HCT116 (cell line): ENCODE data around the gene P2RX6. TPM values are rescaled to one million over a fixed set of nuclear protein-coding genes. Genes with fewer than 3 reads are reported as not detected.

Experiments
- ATAC-seq: fragments of 200-7000 bp; cut with Tn5 transposase; 2 replicates; pipeline ENCODE4 v1.9.1; 2020; ENCODE audit warnings: mild to moderate bottlenecking, moderate library complexity
- BruUV-seq: library from RNA; stranded (reverse); fragments of 400-500 nt; replicated peaks from 2 replicates; lab custom pipeline; 2021; lab: Mats Ljungman, UMichigan
- CTCF ChIA-PET: fragments of 300-600 bp; sonication (Branson Sonifier 250); formaldehyde crosslinking; loops from one replicate; lab custom pipeline; 2021; ENCODE audit warnings: antibody characterized with exemption; lab: Charles Lee
- POLR2A ChIA-PET: fragments of 300-600, 350-600 bp; sonication (Branson Sonifier 250); formaldehyde crosslinking; loops from one replicate; lab custom pipeline; 2021; ENCODE audit warnings: antibody characterized with exemption; lab: Charles Lee
- RAD21 ChIA-PET, 2 experiments: fragments of 300-600 bp; sonication (Branson Sonifier 250); formaldehyde crosslinking; loops; one replicate each; lab custom pipeline; 2023; ENCODE audit warnings: low total read pairs in 2 of 2; ENCODE audit not compliant: uncharacterized antibody in 2 of 2, unreplicated experiment in 2 of 2, low non-redundant PET in 1 of 2; lab: Charles Lee
- DNase-seq: peaks from one replicate; pipeline ENCODE4 v3.0.0-alpha.2; 2010; ENCODE audit warnings: low read depth, low spot score
- H2AFZ ChIP-seq: fragments of 200-600 bp; shearing (Covaris generic), sonication (generic); 2 replicates; pipeline ENCODE4 v1.6.1; 2017; ENCODE audit warnings: low read depth, mixed run types, mixed read lengths, antibody characterized with exemption, low read length; ENCODE audit not compliant: poor library complexity, severe bottlenecking
- H3K27ac ChIP-seq: 2 replicates; pipeline ENCODE4 v1.5.1; 2012; ENCODE audit warnings: low read depth, low read length
- H3K27me3 ChIP-seq: fragments of 200-600 bp; sonication (generic); 2 replicates; pipeline ENCODE4 v1.6.1; 2016; ENCODE audit warnings: mixed run types, low read length, mixed read lengths; ENCODE audit not compliant: insufficient read depth
- H3K36me3 ChIP-seq, 2 experiments: fragments of 200-500 bp in 1 of 2; fragments of 200-600 bp in 1 of 2; sonication (Bioruptor generic) in 1 of 2; sonication (generic) in 1 of 2; 2 replicates each; pipeline versions ENCODE4 v1.5.1 to v1.6.1; 2014 to 2016; ENCODE audit warnings: low read length in 2 of 2, inconsistent platforms in 1 of 2, mixed read lengths in 1 of 2, mixed run types in 1 of 2; ENCODE audit not compliant: insufficient read depth in 2 of 2, control insufficient read depth in 1 of 2
- H3K4me1 ChIP-seq, 2 experiments: fragments of 200-600 bp in 1 of 2; sonication (generic) in 1 of 2; 2 replicates each; pipeline versions ENCODE4 v1.5.1 to v1.6.1; 2012 to 2017; ENCODE audit warnings: low read length in 2 of 2, inconsistent platforms in 1 of 2, mild to moderate bottlenecking in 1 of 2, mixed read lengths in 1 of 2, mixed run types in 1 of 2, moderate library complexity in 1 of 2; ENCODE audit not compliant: insufficient read depth in 2 of 2, control insufficient read depth in 1 of 2
- H3K4me2 ChIP-seq: fragments of 200-600 bp; sonication (generic); 2 replicates; pipeline ENCODE4 v1.6.1; 2017; ENCODE audit warnings: mixed run types, low read length, mixed read lengths
- H3K4me3 ChIP-seq, 2 experiments: fragments of 200-600 bp in 1 of 2; sonication (generic) in 1 of 2; replicated peaks in 1 of 2; 2 replicates each; pipeline ENCODE4 v1.5.1; 2011 to 2016; ENCODE audit warnings: low read length in 2 of 2, control low read depth in 1 of 2, low read depth in 1 of 2, mild to moderate bottlenecking in 1 of 2, mixed read lengths in 1 of 2, mixed run types in 1 of 2
- H3K79me2 ChIP-seq: fragments of 200-600 bp; sonication (generic); 2 replicates; pipeline ENCODE4 v1.6.1; 2017; ENCODE audit warnings: mild to moderate bottlenecking, mixed run types, low read length, moderate library complexity, mixed read lengths; ENCODE audit not compliant: insufficient read depth
- H3K9ac ChIP-seq: fragments of 200-600 bp; sonication (generic); 2 replicates; pipeline ENCODE4 v1.6.1; 2016; ENCODE audit warnings: low read length, mixed read lengths
- H3K9me2 ChIP-seq: fragments of 200-600 bp; sonication (generic), shearing (Covaris generic); 2 replicates; pipeline ENCODE4 v1.6.1; 2017; ENCODE audit warnings: mixed run types, mild to moderate bottlenecking, moderate library complexity; ENCODE audit not compliant: insufficient read depth
- H3K9me3 ChIP-seq, 2 experiments: fragments of 200-500 bp in 1 of 2; fragments of 200-600 bp in 1 of 2; sonication (Bioruptor generic) in 1 of 2; sonication (generic) in 1 of 2; 2 replicates each; pipeline ENCODE4 v1.6.1; 2014 to 2017; ENCODE audit warnings: low read length in 2 of 2, mixed read lengths in 2 of 2, inconsistent platforms in 1 of 2, low read depth in 1 of 2, mild to moderate bottlenecking in 1 of 2, mixed run types in 1 of 2, moderate library complexity in 1 of 2; ENCODE audit not compliant: control insufficient read depth in 1 of 2, insufficient read depth in 1 of 2
- H4K20me1 ChIP-seq: fragments of 200-600 bp; sonication (generic), shearing (Covaris generic); 2 replicates; pipeline ENCODE4 v1.6.1; 2017; ENCODE audit warnings: mixed run types, mild to moderate bottlenecking, moderate library complexity; ENCODE audit not compliant: insufficient read depth
- CBX3 ChIP-seq: IDR thresholded peaks from 2 replicates; pipeline ENCODE4 v1.6.1; 2012; ENCODE audit warnings: low read depth
- CEBPB ChIP-seq: IDR thresholded peaks from 2 replicates; pipeline ENCODE4 v1.6.1; 2012; ENCODE audit warnings: low read depth
- EGR1 ChIP-seq: IDR thresholded peaks from 2 replicates; pipeline ENCODE4 v1.6.1; 2012; ENCODE audit warnings: low read depth
- ELF1 ChIP-seq: IDR thresholded peaks from 2 replicates; pipeline ENCODE4 v1.6.1; 2012; ENCODE audit warnings: low read depth, borderline replicate concordance
- JUND ChIP-seq: IDR thresholded peaks from 2 replicates; pipeline ENCODE4 v1.6.1; 2012
- POLR2A ChIP-seq: IDR thresholded peaks from 2 replicates; pipeline ENCODE4 v1.7.0; 2011; ENCODE audit warnings: borderline replicate concordance; ENCODE audit not compliant: insufficient read depth, insufficient read length; ENCODE audit errors: extremely low read depth
- POLR2AphosphoS5 ChIP-seq: IDR thresholded peaks from 2 replicates; pipeline ENCODE4 v1.6.1; 2011; ENCODE audit warnings: mild to moderate bottlenecking, low read depth, low read length, moderate library complexity
- RAD21 ChIP-seq: IDR thresholded peaks from 2 replicates; pipeline ENCODE4 v1.6.1; 2012; ENCODE audit warnings: low read depth, mild to moderate bottlenecking
- ZNF274 ChIP-seq: fragments of 200-500 bp; sonication (Bioruptor generic); IDR thresholded peaks from 2 replicates; pipeline ENCODE4 v1.6.1; 2014; ENCODE audit warnings: mild to moderate bottlenecking, low read depth, low read length, inconsistent platforms
- intact Hi-C: fragments of 100-400 bp; cut with micrococcal nuclease; formaldehyde crosslinking; loops from 2 replicates; pipeline ENCODE4 v1.10.0; 2022
- total RNA-seq: library from RNA; stranded (reverse); gene quantifications from one replicate; pipeline ENCODE4 v1.2.1, GENCODE V29; 2021; ENCODE audit not compliant: unreplicated experiment
- TF ChIP-seq, protein P1 (sequence below): IDR thresholded peaks from 2 replicates; pipeline ENCODE4 v1.6.1; 2012; ENCODE audit warnings: low read depth
- TF ChIP-seq, protein P2 (sequence below): IDR thresholded peaks from 2 replicates; pipeline ENCODE4 v1.6.1; 2012
- TF ChIP-seq, protein P3 (sequence below): IDR thresholded peaks from 2 replicates; pipeline ENCODE4 v1.6.1; 2012
- TF ChIP-seq, protein P4 (sequence below): IDR thresholded peaks from 2 replicates; pipeline ENCODE4 v1.6.1; 2011; ENCODE audit warnings: mild to moderate bottlenecking, low read length, moderate library complexity; ENCODE audit not compliant: insufficient replicate concordance; ENCODE audit errors: extremely low read depth

P2RX6 gene
- total RNA-seq, 1 experiment from 2014 or later: 0.20 TPM

DNA sequence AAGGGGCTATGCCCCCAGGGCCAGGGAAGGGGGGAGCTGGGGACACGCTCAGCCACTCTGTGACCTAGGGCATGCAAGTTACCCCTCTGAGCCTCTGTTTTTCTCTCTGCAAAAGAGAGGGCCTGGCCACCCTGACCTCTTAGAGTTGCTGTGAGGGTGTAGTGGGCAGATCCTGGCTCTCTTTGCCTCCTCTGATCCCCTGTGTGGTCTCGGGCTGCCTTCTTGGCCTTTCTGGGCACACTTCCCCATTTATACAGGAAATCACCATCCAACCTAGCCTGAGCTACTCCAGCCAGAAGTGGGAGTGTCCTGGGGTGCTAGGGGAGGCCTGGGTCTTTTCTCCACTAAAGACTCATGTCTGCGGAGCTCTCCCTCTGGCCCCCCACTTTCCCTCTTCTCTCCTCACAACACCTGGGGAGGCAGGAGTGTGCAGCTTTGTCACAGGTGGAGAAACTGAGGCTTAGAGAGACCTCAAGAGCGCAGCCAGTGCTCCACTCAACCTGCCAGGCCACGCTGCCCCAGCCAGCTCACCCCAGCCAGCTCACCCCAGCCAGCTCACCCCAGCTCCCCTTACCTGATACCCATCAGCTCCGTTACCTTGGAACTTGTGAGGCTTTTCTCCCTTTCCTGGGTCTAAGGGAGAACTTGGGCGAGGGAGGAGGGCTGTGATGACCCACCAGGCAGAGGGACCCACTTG is 46.5 kb upstream of the P2RX6 start (continued):
- TF ChIP-seq, protein P1, sequence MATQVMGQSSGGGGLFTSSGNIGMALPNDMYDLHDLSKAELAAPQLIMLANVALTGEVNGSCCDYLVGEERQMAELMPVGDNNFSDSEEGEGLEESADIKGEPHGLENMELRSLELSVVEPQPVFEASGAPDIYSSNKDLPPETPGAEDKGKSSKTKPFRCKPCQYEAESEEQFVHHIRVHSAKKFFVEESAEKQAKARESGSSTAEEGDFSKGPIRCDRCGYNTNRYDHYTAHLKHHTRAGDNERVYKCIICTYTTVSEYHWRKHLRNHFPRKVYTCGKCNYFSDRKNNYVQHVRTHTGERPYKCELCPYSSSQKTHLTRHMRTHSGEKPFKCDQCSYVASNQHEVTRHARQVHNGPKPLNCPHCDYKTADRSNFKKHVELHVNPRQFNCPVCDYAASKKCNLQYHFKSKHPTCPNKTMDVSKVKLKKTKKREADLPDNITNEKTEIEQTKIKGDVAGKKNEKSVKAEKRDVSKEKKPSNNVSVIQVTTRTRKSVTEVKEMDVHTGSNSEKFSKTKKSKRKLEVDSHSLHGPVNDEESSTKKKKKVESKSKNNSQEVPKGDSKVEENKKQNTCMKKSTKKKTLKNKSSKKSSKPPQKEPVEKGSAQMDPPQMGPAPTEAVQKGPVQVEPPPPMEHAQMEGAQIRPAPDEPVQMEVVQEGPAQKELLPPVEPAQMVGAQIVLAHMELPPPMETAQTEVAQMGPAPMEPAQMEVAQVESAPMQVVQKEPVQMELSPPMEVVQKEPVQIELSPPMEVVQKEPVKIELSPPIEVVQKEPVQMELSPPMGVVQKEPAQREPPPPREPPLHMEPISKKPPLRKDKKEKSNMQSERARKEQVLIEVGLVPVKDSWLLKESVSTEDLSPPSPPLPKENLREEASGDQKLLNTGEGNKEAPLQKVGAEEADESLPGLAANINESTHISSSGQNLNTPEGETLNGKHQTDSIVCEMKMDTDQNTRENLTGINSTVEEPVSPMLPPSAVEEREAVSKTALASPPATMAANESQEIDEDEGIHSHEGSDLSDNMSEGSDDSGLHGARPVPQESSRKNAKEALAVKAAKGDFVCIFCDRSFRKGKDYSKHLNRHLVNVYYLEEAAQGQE: no peak
- TF ChIP-seq ZNF274 (no peak), ELF1 (no peak), CBX3 (no peak), JUND (no peak)
- TF ChIP-seq, protein P2, sequence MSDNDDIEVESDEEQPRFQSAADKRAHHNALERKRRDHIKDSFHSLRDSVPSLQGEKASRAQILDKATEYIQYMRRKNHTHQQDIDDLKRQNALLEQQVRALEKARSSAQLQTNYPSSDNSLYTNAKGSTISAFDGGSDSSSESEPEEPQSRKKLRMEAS: no peak
- TF ChIP-seq, protein P3, sequence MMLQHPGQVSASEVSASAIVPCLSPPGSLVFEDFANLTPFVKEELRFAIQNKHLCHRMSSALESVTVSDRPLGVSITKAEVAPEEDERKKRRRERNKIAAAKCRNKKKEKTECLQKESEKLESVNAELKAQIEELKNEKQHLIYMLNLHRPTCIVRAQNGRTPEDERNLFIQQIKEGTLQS: no peak
- TF ChIP-seq, all 23 proteins: peak for 0

DNA sequence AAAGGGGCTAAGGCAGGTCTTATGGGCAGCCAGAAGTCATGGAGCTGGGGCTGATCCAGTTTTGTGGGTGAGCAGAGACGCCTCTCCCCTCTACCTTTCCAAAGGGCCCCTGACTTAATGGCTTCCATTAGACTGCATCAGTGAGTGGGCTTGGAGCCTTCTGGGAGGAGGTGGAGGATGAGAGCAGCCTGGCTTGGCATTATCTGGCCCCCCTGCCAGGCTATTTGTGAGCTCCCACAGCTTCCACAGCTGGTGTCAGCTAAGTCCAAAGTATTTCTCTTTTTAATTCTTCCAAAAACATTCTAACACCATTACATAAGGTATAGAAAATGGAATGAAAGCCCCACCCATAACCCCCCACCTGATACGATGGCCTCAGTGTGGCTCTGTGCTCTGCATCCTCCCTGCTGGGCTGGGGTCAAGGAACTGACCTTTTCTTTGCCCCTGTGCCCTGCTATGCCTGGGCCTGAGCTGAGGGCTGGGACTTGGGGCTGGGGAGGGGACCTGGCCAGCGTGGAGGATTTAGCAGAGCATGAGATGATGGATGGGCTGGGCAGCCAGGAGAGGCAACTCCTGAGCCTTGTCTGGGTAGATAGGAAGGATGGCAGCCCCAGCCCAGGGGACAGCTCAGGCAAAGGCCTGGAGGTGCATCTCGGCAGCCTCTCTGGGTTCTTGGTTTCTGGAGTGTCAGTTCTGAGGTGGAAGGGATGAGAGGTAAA is 43.9 kb upstream of the P2RX6 start:
- BruUV-seq: no TSS peak
- ChIA-PET CTCF (interaction anchor here (1.3 kb wide), 1 partner anchor 11 kb away, joined by 4 read pairs; the partner anchor contains the start of gene LZTR1), POLR2A (interaction anchor here (2.4 to 3.8 kb wide), 2 partner anchors 11 to 14 kb away, joined by 9 read pairs; partner anchors contain the start of gene LZTR1), RAD21 (no interaction called here)
- ATAC-seq (no peak), DNase-seq (no peak)
- Histone ChIP-seq H2AFZ (no peak overlapping the region), H3K4me1 (peaks cover 0 to 4% of the 10 kb centered on the region in 2 experiments; a peak in 1 of 4 replicates), H3K9me2 (no peaks in the 10 kb centered on the region), H3K9ac (no peak overlapping the region), H3K79me2 (no peaks in the 10 kb centered on the region), H4K20me1 (no peaks in the 10 kb centered on the region), H3K27me3 (no peaks in the 10 kb centered on the region), H3K9me3 (no peaks in the 10 kb centered on the region), H3K4me3 (no peak overlapping the region), H3K36me3 (no peaks in the 10 kb centered on the region), H3K27ac (no peak overlapping the region), H3K4me2 (no peak overlapping the region)
- intact Hi-C loops: no loop called here
- TF ChIP-seq EGR1 (no peak), ZNF274 (no peak), POLR2AphosphoS5 (no peak), RAD21 (no peak), POLR2A (no peak), CEBPB (no peak)
- TF ChIP-seq, protein P1: no peak
- TF ChIP-seq, protein P4, sequence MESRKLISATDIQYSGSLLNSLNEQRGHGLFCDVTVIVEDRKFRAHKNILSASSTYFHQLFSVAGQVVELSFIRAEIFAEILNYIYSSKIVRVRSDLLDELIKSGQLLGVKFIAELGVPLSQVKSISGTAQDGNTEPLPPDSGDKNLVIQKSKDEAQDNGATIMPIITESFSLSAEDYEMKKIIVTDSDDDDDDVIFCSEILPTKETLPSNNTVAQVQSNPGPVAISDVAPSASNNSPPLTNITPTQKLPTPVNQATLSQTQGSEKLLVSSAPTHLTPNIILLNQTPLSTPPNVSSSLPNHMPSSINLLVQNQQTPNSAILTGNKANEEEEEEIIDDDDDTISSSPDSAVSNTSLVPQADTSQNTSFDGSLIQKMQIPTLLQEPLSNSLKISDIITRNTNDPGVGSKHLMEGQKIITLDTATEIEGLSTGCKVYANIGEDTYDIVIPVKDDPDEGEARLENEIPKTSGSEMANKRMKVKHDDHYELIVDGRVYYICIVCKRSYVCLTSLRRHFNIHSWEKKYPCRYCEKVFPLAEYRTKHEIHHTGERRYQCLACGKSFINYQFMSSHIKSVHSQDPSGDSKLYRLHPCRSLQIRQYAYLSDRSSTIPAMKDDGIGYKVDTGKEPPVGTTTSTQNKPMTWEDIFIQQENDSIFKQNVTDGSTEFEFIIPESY: no peak
